HG03378 (cell line): ENCODE measurements around the gene CLSTN2.

ENCODE experiments used
- ATAC-seq: cut with Tn5 transposase; IDR thresholded peaks from one replicate; pipeline ENCODE4 v1.9.1; 2021; ENCODE audit warnings: mild to moderate bottlenecking, moderate library complexity; ENCODE audit not compliant: unreplicated experiment

Gene CLSTN2

GRCh38 chr3:140436421-140436820, 501.4 kb downstream of the CLSTN2 start:
- ATAC-seq, result no peak

DNA sequence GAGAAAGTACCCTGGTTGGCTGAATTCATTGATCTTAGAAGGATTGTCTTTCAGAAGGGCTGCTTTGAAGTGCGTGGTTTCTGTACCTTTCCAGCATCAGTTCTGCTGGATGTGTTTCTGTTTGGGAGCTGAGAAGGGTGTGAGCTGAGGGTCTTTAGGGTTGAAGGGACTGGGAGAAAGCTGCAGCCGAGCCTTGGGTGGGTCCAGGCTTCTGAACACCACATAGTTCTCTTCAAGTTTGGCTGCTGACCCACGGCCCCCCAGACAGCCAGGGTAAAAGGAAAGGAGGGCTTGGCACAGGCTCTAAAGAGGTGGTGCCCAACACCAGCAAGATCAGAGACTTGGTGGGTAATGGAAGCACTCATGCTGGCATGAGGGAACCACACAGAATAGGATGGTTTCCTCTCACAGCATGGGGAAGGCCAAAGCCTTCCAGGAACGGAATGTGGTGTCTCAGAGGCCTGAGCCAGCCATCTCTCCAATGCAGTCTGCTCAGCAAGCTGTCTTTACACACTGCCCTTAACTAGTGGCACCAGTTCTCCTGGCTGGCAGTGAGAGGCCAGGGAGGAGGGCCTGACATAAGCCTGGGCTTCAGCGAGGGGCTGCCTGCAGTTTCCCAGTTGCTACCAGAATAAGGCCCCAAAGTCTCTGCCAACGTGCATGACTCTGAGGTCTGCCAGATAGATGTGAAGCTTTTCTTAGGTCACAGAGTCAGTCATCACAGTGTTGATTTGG, 503.9 kb downstream of the CLSTN2 start:
- ATAC-seq, result no peak

- no peak for ATAC-seq
Measured at GRCh38 chr3:140439527-140439926, 504.5 kb downstream of the CLSTN2 start.

- ATAC-seq, result no peak
Measured at GRCh38 chr3:140440446-140440845, 505.5 kb downstream of the CLSTN2 start.

DNA sequence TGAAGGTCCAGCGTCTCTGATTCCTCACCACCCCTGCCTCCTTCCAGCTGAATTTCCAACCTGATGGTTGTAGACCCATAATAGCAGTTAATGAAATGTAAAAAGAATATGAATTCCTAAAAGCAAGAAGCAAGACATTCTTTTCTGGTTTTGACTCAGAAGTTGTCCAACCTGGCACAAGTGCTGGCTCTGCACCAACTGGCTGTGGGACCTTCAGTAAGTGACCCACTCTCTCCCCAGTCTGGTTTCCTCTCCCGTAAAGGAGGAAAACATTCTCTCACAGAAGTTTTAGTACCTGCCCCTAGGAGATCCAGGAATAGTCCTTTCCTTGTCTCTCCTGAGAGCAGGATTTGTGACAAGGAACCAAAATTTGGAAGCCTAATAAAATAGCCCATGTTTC, 506.0 kb downstream of the CLSTN2 start:
- ATAC-seq, result no peak

- ATAC-seq, result no peak
Measured at GRCh38 chr3:140442621-140443020, 507.6 kb downstream of the CLSTN2 start.

GRCh38 chr3:140443073-140443472, 508.1 kb downstream of the CLSTN2 start:
- ATAC-seq, result no peak

GRCh38 chr3:140443806-140444205, 508.8 kb downstream of the CLSTN2 start:
- ATAC-seq, result no peak

DNA sequence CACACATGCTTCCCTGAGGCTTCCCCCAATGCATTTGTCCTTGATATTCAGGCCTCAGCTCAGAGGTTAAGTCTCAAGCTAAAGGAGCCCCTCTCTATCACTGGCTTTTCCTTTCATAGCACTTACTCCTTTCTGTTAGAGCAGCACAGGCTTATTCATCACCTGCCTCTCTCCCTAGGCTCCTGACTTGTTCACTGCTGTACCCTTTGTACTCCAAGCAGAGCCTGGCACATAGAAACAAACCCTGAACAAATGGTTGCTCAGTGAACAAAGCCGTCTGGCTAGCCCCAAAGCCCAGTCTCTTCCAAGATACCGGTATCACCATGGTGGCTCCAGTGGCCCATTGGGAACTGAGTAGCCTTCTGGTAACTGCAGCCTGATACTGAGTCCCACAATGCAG, 511.7 kb downstream of the CLSTN2 start:
- ATAC-seq, result no peak

- ATAC-seq, result no peak
Measured at GRCh38 chr3:140447136-140447535, 512.2 kb downstream of the CLSTN2 start.

DNA sequence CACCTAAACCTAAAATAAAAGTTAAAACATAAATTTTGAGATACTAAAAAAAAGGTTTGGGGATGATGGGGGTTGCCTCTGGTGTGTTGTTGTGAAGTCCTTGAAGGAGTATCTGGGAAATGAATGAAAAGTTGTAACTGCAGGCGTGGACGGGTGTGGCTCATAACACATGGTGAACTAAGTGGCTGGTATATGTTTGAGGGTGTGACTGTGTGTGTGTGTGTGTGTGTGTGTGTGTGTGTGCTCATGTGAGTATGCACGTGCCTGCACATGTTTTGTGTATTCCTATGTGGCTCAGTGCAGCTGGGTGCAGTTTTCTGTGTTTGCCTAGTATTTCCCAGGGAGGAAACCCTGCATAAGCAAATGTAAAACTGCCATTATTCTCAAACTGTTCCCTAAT, 513.0 kb downstream of the CLSTN2 start:
- ATAC-seq, result no peak

DNA sequence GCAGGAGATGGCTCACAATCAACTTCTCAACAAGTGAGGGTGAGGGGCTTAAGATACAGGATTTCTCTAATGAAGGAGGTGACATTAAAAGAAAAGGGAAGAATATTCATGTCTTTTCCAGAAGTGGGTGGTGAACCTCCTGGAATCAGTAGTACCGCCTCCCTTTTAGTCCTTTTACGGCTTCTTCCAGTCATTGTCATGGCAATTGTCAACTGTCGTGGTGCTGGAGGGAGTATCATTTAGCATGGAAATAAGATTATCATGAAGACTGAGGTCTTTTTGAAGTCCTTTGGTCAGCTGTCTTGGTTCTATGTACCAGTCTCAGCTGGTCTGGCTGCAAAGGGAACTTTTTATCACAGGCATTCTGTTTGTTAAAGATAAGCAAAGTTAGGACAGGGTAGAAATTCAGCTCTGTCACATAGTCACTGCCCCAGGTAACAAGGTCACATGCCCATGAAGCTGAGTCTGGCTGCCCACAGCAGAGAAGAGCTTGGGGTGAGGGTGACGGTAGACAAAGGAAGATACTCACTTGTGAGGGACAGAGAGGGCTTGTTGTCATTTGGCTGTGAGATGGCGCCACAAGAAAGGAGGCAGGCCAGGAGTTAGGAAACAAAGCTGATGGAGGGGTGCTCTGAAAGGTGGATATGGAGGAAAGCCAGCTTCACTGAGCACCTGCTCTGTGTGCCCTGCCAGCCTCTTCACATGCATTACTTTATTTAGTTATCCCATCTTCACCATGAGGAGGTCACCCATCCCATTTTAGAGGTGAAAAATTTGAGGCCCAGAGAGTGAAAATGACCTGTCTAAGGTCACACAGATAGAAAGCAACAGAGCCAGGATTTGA, 514.6 kb downstream of the CLSTN2 start:
- no peak for ATAC-seq

GRCh38 chr3:140453750-140454149, 518.8 kb downstream of the CLSTN2 start:
- ATAC-seq, result no peak

DNA sequence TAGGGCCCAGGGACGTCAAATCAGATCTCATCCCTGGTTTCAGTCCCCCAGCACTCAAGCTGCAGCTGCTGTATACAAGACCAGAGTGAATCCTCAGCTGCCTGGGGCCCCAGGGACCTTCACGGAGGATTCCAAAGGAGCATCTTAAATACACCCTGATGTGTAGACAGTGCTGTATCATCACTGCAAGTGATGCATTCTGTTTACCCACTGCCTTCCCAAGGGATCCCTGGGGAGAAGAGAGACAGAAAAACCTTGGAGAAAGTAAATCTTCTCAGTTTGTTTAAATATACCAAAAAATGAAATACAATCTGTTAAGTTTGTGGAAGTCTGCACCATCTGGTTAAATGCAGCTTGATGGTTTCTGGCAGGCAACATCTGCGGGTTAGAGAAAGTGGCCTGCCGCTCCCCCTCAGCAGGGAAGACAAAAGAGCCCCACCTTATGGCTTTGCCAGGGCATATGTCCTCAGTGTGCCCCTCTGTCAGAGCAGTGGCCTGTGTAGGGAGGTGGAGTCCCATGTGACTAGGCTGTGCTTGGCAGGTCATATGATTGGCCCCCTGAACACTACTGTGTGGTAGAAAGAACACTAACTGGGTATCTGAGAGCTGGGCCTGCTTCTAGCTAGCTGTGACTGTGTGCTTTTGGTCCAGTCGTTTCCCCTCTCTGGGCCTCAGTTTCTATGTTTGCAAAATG, 520.7 kb downstream of the CLSTN2 start:
- no peak for ATAC-seq

- ATAC-seq, result no peak
Measured at GRCh38 chr3:140456974-140457373, 522.0 kb downstream of the CLSTN2 start.

DNA sequence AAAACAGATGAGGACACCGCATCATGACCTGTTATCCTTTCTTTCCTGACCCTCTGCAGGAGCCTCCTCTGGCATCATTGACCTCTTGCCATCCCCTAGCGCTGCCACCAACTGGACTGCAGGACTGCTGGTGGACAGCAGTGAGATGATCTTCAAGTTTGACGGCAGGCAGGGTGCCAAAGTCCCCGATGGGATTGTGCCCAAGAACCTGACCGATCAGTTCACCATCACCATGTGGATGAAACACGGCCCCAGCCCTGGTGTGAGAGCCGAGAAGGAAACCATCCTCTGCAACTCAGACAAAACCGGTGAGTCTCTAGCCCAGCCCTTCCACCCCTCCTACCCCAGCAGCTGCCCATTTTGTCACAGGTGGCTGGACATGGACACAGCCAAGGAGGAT, 524.5 kb downstream of the CLSTN2 start:
- no peak for ATAC-seq

DNA sequence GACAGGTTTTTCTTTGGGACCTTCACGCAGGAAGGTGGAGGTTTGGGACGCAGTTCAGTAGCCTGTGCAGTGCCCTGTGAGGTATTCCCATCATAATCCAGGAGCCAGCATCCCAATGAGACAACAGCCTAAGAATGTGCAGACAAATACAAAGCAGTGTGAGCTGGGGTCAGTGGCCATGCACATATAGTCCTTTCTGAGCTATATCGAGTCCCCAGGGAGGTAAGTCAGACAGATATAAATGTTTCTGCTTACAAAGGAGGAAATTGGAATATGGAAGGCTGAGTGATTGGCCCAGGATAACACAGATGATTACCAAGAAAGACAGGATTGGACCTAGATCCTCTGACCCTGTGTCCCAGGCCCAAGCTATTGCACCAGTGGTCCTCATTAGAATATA, 526.3 kb downstream of the CLSTN2 start:
- no peak for ATAC-seq

DNA sequence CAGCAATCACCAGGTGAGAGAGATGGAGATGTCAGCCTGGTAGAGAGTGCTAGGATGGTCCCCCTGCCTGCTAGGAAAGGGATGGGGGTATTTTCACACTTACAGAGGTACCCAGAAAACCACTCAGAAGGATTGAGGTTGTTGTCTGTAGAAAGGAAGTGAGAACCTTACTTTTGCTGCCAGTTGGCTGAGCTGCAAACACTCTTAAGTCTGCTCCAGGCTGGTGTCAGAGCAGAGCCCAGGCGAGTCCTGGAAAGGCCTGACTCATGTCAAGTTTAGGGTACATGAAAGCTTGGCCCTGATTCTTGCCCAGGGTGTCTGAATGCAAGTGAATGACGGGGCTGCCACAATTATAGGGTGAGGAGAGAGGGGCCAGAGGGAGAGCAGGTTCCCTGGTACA, 528.4 kb downstream of the CLSTN2 start:
- ATAC-seq, result no peak

GRCh38 chr3:140465988-140466387, 531.0 kb downstream of the CLSTN2 start:
- no peak for ATAC-seq

GRCh38 chr3:140466535-140466934, 531.5 kb downstream of the CLSTN2 start:
- ATAC-seq, result no peak

GRCh38 chr3:140467104-140467577, 532.2 kb downstream of the CLSTN2 start:
- ATAC-seq, result no peak
